Measurements from ENCODE around the gene BCDIN3D.

DNA sequence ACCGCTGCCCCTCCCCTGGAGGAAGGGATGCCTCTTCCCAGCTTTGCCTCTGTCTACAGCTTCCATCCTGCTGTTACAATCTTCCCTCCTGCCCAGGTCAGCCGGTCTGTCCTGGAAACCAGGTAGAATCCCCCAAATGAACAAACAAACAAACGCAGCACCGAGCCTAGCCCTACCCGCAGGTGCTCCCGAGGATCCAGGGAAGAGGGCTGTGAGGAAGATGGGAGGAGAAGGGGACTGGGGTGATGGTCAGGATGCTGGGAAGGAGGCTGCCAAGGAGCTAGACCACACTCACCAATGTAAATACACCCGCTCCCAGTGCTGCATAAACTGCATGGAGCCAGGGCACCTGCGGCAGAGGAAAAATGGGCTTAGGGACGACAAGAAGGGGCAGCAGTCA, 44.2 kb upstream of the BCDIN3D start:
- TF ChIP-seq EZH2 (IDR thresholded peaks at IDR 0.05; ENCODE audit: insufficient read depth, poor library complexity, severe bottlenecking) (no peak), EZH2phosphoT487 (IDR thresholded peaks at IDR 0.05; ENCODE audit: insufficient read depth, low read depth) (no peak)

All from GM23248 (cell line).